Retinal pigment epithelial cell (primary cell): ENCODE data around the gene POLR3K.

Source experiments
- DNase-seq: peaks from one replicate; pipeline ENCODE4 v3.0.0-alpha.2; 2010; ENCODE audit warnings: low read depth
- H3K4me3 ChIP-seq: 2 replicates; pipeline ENCODE4 v1.5.1; 2011; ENCODE audit warnings: mild to moderate bottlenecking, low read length, control low read depth, moderate library complexity
- TF ChIP-seq, protein P1 (sequence below): conservative IDR thresholded peaks from 2 replicates; pipeline ENCODE4 v1.5.1; 2011; ENCODE audit warnings: low read depth, low read length, control low read depth, inconsistent platforms

The POLR3K gene

DNA sequence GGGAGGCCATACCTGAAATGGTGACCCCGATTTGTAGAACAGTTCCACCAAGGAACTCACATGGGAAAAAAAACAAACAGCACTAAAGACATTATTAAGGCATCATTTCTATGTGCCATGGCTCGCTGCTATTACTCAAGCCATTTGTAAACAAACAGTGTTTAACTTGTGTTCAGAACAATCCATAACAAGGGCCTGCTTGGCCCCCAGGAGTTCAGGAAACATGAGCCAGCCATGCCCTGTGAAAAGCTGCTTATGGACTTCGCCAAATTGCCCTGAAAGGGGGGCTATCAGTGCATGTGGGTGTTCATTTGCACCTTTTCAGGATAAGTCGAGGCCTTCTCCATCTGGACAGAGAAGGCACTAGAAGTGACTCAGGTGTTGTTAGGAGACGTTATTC, 8.0 kb downstream of the POLR3K start:
- no peak for DNase-seq
- H3K4me3 ChIP-seq, result no peak overlapping the region
- TF ChIP-seq, protein P1, sequence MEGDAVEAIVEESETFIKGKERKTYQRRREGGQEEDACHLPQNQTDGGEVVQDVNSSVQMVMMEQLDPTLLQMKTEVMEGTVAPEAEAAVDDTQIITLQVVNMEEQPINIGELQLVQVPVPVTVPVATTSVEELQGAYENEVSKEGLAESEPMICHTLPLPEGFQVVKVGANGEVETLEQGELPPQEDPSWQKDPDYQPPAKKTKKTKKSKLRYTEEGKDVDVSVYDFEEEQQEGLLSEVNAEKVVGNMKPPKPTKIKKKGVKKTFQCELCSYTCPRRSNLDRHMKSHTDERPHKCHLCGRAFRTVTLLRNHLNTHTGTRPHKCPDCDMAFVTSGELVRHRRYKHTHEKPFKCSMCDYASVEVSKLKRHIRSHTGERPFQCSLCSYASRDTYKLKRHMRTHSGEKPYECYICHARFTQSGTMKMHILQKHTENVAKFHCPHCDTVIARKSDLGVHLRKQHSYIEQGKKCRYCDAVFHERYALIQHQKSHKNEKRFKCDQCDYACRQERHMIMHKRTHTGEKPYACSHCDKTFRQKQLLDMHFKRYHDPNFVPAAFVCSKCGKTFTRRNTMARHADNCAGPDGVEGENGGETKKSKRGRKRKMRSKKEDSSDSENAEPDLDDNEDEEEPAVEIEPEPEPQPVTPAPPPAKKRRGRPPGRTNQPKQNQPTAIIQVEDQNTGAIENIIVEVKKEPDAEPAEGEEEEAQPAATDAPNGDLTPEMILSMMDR, result no peak

DNA sequence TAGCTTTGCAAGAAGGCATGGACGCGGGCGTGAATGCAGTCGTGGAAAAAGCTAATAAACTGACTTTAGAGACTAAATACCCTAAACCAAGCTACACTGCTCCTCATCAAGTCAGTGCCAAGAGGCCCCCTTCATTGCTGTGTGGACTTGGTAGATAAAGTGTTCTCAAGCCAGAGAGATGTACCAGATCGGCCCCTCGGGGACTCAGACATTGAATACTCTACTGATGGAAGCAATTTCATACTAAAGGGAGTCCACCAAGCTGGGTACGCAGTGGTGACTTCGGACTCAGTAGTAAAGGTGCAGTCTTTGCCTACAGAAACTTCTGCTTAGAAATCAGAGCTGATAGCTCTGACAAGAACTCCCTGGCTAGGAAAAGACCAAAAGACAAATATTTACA, 8.8 kb downstream of the POLR3K start:
- no peak for DNase-seq
- no peak overlapping the region for H3K4me3 ChIP-seq
- TF ChIP-seq, protein P1, result no peak

DNA sequence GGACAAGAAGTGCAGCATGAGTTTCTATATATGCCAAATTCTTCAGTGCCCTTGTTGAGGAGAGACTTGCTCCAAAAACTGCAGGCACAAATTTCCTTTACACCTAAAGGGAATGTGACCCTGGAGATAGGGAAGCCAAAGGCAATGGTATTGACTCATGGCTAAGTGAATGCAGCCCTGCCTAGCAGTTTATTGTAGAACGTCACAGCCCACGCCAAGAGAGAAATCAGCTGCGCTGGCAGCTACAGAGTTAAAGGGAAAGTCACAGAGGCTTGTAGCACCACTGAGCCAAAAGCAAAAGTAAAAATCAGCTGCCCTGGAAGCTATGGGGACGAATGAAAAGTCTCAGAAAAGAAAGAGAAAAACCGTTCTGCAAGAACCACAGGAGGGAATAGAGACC, 10.1 kb downstream of the POLR3K start:
- no peak overlapping the region for H3K4me3 ChIP-seq
- no peak for DNase-seq
- TF ChIP-seq, protein P1, result no peak

DNA sequence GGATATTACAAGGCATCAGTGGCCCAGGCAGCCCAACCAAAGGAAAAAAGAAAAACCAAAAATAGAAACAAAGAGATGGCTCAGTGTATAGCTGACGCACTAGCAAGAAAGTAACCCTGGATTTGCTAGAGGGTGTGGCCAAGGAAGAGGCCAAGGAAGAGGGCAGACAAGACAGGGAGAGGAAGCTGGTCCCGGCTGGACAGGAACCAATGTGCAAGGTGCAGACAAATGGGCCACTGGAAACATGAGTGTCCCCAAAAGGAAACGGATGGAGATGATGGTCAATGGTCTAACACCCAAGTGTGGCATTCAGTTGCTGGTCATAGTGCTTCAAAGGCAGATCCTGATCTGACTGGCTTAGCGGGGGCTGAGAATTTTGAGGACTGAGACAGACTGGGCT, 10.7 kb downstream of the POLR3K start:
- H3K4me3 ChIP-seq, result no peak overlapping the region
- no peak for DNase-seq
- TF ChIP-seq, protein P1, result no peak

DNA sequence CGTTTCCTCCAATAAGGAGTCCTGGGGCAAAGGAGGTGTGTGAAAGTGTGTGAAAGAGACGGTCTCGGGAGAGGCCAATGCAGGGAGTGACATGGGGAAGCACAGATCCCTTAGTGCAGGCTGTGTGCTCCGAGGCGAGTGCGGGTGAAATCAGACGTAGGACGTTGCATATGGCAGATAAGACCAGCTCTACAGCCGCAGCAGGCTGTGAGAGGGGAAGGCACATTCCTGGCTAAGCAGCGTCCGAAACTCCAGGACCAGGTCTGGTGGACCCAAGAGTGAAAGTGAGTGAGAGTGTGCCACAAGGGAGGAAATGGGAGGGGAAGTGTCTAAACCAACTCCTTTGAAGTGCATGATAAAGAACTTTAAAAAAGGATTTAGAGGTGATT, 11.3 kb downstream of the POLR3K start:
- TF ChIP-seq, protein P1, result no peak
- no peak overlapping the region for H3K4me3 ChIP-seq
- no peak for DNase-seq

DNA sequence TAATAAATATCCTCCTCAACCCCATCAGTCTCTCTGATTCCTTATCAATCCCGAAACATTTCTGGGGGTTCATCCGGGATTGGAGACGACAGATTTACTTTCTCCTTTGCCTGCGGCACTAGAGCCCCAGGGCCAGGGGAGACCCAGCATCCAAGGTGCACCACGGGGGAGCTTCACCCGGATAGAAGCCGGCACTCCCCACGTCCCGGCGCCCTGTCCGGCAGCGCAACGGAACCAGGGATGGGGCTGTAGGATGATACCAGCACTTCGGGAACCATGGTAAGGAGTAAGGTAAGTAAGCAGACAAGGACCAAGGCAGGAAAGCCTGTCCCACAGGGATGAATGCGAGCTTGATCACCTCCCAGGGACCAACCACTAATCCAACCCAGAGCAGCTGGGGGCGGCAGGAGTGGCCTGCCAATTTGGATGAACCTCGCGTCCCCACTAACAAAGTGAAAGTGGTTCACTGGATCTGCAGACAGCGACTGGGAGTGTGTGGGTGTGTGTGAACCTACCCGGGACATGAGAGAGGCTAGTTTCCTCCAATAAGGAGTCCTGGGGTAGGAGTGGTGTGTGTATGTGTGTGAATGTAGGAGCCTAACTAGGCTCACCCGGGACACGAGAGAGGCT, 11.9 kb downstream of the POLR3K start:
- TF ChIP-seq, protein P1, result no peak
- no peak for DNase-seq

More for the DNA sequence above, 11.9 kb downstream of the POLR3K start:
- no peak overlapping the region for H3K4me3 ChIP-seq
